A549 (cell line): ENCODE results near the gene RGP1. TPM values are rescaled to one million over a fixed set of nuclear protein-coding genes. Genes with fewer than 3 reads are reported as not detected.

Experiments
- ATAC-seq, 2 experiments: fragments of 200-7000 bp in 1 of 2; fragments of >200 bp in 1 of 2; cut with Nextera tagmentation in 1 of 2; cut with Tn5 transposase in 1 of 2; 3 replicates each; pipeline versions ENCODE4 v1.8.0 to v1.9.1; 2018 to 2020; ENCODE audit warnings: mild to moderate bottlenecking in 1 of 2, moderate library complexity in 1 of 2
- CTCF ChIA-PET: fragments of 300-600 bp; sonication (Branson Sonifier 250); formaldehyde crosslinking; extraction: SDS; loops from one replicate; lab custom pipeline; 2021; ENCODE audit warnings: antibody characterized with exemption, inconsistent platforms; lab: Yijun Ruan, JAX
- POLR2A ChIA-PET: fragments of 350-600 bp; formaldehyde crosslinking; extraction: SDS; loops from one replicate; lab custom pipeline; 2021; ENCODE audit warnings: antibody characterized with exemption, inconsistent platforms; lab: Yijun Ruan, JAX
- DNase-seq, 2 experiments: peaks; one replicate each; pipeline versions ENCODE4 v3.0.0 to v3.0.0-alpha.2; 2011 to 2016; ENCODE audit warnings: low read depth in 1 of 2, low spot score in 1 of 2
- FAIRE-seq: peaks from 2 replicates; lab custom pipeline; 2011; peaks lifted over from hg19 to GRCh38; lab: Jason Lieb, UNC
- H3K27ac ChIP-seq, 2 experiments: fragments of >200 bp; sonication (Bioruptor Twin); formaldehyde crosslinking; 3 replicates each; pipeline ENCODE4 v1.5.1; 2016 to 2017
- H3K4me1 ChIP-seq: fragments of >200 bp; sonication (Bioruptor Twin); formaldehyde crosslinking; 3 replicates; pipeline ENCODE4 v1.6.1; 2016
- H3K4me2 ChIP-seq: fragments of >200 bp; sonication (Bioruptor Twin); formaldehyde crosslinking; 3 replicates; pipeline ENCODE4 v1.6.1; 2016
- H3K4me3 ChIP-seq: fragments of >200 bp; sonication (Bioruptor Twin); formaldehyde crosslinking; 3 replicates; pipeline ENCODE4 v1.5.1; 2016
- H3K9me3 ChIP-seq: fragments of >200 bp; sonication (Bioruptor Twin); formaldehyde crosslinking; 3 replicates; pipeline ENCODE4 v1.6.1; 2016
- CEBPB ChIP-seq, 2 experiments: fragments of >200 bp in 1 of 2; sonication (Bioruptor Twin) in 1 of 2; formaldehyde crosslinking in 1 of 2; IDR thresholded peaks; 2 replicates each; pipeline ENCODE4 v1.6.1; 2012 to 2016
- CHD4 ChIP-seq: fragments of 200-600 bp; sonication (generic); IDR thresholded peaks from 2 replicates; pipeline ENCODE4 v1.6.1; 2016; ENCODE audit warnings: antibody characterized with exemption, mild to moderate bottlenecking, borderline replicate concordance
- EHF ChIP-seq: fragments of 250-450 bp; sonication (Bioruptor Pico); IDR thresholded peaks from 2 replicates; pipeline ENCODE4 v1.5.0; 2020; ENCODE audit warnings: mild to moderate bottlenecking
- EHMT2 ChIP-seq: fragments of 200-600 bp; sonication (generic); IDR thresholded peaks from 2 replicates; pipeline ENCODE4 v1.6.1; 2016; ENCODE audit warnings: antibody characterized with exemption, low read depth, mild to moderate bottlenecking, moderate library complexity
- FOSL2 ChIP-seq, 2 experiments: fragments of 450-650 bp in 1 of 2; fragments of >200 bp in 1 of 2; sonication (Bioruptor Twin) in 1 of 2; formaldehyde crosslinking; IDR thresholded peaks; 2 replicates each; pipeline versions ENCODE4 v1.5.0 to v1.6.1; 2016 to 2020; ENCODE audit warnings: mild to moderate bottlenecking in 1 of 2, moderate library complexity in 1 of 2
- GATA3 ChIP-seq: IDR thresholded peaks from 2 replicates; pipeline ENCODE4 v1.6.1; 2012; ENCODE audit warnings: borderline replicate concordance
- MYC ChIP-seq: IDR thresholded peaks from 2 replicates; pipeline ENCODE4 v1.6.1; 2012; ENCODE audit warnings: mild to moderate bottlenecking, inconsistent platforms, low read length, improper control_type of control experiment, borderline replicate concordance
- RNF2 ChIP-seq: fragments of 200-600 bp; sonication (generic); IDR thresholded peaks from 2 replicates; pipeline ENCODE4 v1.6.1; 2016; ENCODE audit warnings: low read depth, mild to moderate bottlenecking, antibody characterized with exemption, moderate library complexity, borderline replicate concordance
- ZFP36 ChIP-seq: fragments of 450-650 bp; IDR thresholded peaks from 2 replicates; pipeline ENCODE4 v1.6.1; 2014; ENCODE audit warnings: borderline replicate concordance; ENCODE audit not compliant: partially characterized antibody
- ZSCAN20 ChIP-seq: fragments of 250-450 bp; sonication (Bioruptor Pico); IDR thresholded peaks from 2 replicates; pipeline ENCODE4 v1.8.0; 2022; ENCODE audit warnings: mild to moderate bottlenecking, moderate library complexity
- WGBS: methylation state at CpG from one replicate; pipeline ENCODE4 v1.1.6; 2017; ENCODE audit errors: missing lambda C conversion rate; 5-methylcytosine and 5-hydroxymethylcytosine counted together
- polyA plus RNA-seq, 4 experiments: library from polyadenylated mRNA; depleted of rRNA in 3 of 4; stranded (reverse); fragments of >200 nt; fragmentation: RNase III in 1 of 4; extraction: RNeasy Plus Mini Kit Qiagen cat#74134 plus additional on column Dnase treatment in 1 of 4; gene quantifications; 2 replicates in 3 of 4; 3 replicates in 1 of 4; pipeline ENCODE4 v1.2.3, GENCODE V29; 2011 to 2017
- TF ChIP-seq, protein P1 (sequence below): fragments of 450-650 bp; IDR thresholded peaks from 2 replicates; pipeline ENCODE4 v1.6.1; 2014; ENCODE audit warnings: antibody characterized with exemption
- TF ChIP-seq, protein P2 (sequence below): fragments of >200 bp; sonication (Bioruptor Twin); formaldehyde crosslinking; IDR thresholded peaks from 3 replicates; pipeline ENCODE4 v1.6.1; 2016
- TF ChIP-seq, protein P3 (sequence below): fragments of 200-600 bp; sonication (generic); IDR thresholded peaks from 2 replicates; pipeline ENCODE4 v1.6.1; 2016; ENCODE audit warnings: antibody characterized with exemption, mild to moderate bottlenecking, moderate library complexity
- TF ChIP-seq, protein P4 (sequence below): fragments of >200 bp; sonication (Bioruptor Twin); formaldehyde crosslinking; IDR thresholded peaks from 3 replicates; pipeline ENCODE4 v1.5.1; 2016
- TF ChIP-seq, protein P5 (sequence below): fragments of >200 bp; sonication (Bioruptor Twin); formaldehyde crosslinking; IDR thresholded peaks from 2 replicates; pipeline ENCODE4 v1.6.1; 2016
- TF ChIP-seq, protein P6 (sequence below): fragments of 250-450 bp; sonication (Bioruptor Pico); IDR thresholded peaks from 2 replicates; pipeline ENCODE4 v1.5.0; 2021; ENCODE audit warnings: mild to moderate bottlenecking, moderate library complexity, borderline replicate concordance

The RGP1 gene
- polyA plus RNA-seq, 2 of the 4 experiments (the other 2 are of a cell fraction), result 16.1 to 16.6 TPM

DNA sequence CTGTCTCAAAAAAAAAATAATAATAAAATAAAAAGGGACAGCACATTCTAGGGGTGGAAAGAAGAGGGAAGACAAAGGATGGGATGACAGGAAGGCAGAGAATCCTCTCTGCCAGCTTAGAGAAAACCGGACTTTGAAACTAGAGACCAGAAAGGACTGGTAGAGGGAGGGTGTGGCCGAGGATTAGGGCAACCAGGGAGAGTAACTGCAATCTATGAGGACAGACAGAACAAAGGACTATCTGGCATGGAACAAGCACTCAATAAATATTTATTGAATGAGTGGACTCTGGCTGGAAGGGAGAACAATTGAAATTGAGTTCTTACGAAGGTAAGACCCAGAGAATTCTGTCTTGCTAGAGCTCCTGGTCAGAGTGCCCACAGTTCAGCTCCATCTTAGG is 2.5 kb upstream of the RGP1 start:
- ChIA-PET CTCF (interaction anchor here (1.8 to 13.6 kb wide), 5 partner anchors 9 to 68 kb away, joined by 4 to 116 read pairs (median 67); partner anchors contain the start of genes CREB3, HINT2, MSMP and TLN1), POLR2A (interaction anchor here (0.6 to 4.8 kb wide), 2 partner anchors 15 to 16 kb away, joined by 4 to 41 read pairs; partner anchors contain the start of genes CREB3 and TLN1)
- peak overlapping the region; percentile 69 for H3K4me3 ChIP-seq
- no peaks in the 10 kb centered on the region for H3K9me3 ChIP-seq
- FAIRE-seq, result no peak
- TF ChIP-seq FOSL2 (IDR thresholded peaks at IDR 0.05) (no peak), FOSL2 (CRISPR knock-in tag; IDR thresholded peaks at IDR 0.05) (no peak), EHF (CRISPR knock-in tag) (no peak), CHD4 (no peak), ZSCAN20 (CRISPR knock-in tag) (no peak), EHMT2 (no peak), RNF2 (no peak), MYC (no peak), CEBPB (IDR thresholded peaks at IDR 0.05) (no peak), GATA3 (no peak), ZFP36 (no peak)
- TF ChIP-seq, protein P1, sequence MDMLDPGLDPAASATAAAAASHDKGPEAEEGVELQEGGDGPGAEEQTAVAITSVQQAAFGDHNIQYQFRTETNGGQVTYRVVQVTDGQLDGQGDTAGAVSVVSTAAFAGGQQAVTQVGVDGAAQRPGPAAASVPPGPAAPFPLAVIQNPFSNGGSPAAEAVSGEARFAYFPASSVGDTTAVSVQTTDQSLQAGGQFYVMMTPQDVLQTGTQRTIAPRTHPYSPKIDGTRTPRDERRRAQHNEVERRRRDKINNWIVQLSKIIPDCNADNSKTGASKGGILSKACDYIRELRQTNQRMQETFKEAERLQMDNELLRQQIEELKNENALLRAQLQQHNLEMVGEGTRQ, result no peak
- TF ChIP-seq, protein P2, sequence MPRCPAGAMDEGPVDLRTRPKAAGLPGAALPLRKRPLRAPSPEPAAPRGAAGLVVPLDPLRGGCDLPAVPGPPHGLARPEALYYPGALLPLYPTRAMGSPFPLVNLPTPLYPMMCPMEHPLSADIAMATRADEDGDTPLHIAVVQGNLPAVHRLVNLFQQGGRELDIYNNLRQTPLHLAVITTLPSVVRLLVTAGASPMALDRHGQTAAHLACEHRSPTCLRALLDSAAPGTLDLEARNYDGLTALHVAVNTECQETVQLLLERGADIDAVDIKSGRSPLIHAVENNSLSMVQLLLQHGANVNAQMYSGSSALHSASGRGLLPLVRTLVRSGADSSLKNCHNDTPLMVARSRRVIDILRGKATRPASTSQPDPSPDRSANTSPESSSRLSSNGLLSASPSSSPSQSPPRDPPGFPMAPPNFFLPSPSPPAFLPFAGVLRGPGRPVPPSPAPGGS, result no peak
- TF ChIP-seq, protein P3, sequence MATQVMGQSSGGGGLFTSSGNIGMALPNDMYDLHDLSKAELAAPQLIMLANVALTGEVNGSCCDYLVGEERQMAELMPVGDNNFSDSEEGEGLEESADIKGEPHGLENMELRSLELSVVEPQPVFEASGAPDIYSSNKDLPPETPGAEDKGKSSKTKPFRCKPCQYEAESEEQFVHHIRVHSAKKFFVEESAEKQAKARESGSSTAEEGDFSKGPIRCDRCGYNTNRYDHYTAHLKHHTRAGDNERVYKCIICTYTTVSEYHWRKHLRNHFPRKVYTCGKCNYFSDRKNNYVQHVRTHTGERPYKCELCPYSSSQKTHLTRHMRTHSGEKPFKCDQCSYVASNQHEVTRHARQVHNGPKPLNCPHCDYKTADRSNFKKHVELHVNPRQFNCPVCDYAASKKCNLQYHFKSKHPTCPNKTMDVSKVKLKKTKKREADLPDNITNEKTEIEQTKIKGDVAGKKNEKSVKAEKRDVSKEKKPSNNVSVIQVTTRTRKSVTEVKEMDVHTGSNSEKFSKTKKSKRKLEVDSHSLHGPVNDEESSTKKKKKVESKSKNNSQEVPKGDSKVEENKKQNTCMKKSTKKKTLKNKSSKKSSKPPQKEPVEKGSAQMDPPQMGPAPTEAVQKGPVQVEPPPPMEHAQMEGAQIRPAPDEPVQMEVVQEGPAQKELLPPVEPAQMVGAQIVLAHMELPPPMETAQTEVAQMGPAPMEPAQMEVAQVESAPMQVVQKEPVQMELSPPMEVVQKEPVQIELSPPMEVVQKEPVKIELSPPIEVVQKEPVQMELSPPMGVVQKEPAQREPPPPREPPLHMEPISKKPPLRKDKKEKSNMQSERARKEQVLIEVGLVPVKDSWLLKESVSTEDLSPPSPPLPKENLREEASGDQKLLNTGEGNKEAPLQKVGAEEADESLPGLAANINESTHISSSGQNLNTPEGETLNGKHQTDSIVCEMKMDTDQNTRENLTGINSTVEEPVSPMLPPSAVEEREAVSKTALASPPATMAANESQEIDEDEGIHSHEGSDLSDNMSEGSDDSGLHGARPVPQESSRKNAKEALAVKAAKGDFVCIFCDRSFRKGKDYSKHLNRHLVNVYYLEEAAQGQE, result no peak
- TF ChIP-seq, protein P4, sequence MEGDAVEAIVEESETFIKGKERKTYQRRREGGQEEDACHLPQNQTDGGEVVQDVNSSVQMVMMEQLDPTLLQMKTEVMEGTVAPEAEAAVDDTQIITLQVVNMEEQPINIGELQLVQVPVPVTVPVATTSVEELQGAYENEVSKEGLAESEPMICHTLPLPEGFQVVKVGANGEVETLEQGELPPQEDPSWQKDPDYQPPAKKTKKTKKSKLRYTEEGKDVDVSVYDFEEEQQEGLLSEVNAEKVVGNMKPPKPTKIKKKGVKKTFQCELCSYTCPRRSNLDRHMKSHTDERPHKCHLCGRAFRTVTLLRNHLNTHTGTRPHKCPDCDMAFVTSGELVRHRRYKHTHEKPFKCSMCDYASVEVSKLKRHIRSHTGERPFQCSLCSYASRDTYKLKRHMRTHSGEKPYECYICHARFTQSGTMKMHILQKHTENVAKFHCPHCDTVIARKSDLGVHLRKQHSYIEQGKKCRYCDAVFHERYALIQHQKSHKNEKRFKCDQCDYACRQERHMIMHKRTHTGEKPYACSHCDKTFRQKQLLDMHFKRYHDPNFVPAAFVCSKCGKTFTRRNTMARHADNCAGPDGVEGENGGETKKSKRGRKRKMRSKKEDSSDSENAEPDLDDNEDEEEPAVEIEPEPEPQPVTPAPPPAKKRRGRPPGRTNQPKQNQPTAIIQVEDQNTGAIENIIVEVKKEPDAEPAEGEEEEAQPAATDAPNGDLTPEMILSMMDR, result no peak
- TF ChIP-seq, protein P5, sequence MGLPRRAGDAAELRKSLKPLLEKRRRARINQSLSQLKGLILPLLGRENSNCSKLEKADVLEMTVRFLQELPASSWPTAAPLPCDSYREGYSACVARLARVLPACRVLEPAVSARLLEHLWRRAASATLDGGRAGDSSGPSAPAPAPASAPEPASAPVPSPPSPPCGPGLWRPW, result no peak
- TF ChIP-seq, protein P6, sequence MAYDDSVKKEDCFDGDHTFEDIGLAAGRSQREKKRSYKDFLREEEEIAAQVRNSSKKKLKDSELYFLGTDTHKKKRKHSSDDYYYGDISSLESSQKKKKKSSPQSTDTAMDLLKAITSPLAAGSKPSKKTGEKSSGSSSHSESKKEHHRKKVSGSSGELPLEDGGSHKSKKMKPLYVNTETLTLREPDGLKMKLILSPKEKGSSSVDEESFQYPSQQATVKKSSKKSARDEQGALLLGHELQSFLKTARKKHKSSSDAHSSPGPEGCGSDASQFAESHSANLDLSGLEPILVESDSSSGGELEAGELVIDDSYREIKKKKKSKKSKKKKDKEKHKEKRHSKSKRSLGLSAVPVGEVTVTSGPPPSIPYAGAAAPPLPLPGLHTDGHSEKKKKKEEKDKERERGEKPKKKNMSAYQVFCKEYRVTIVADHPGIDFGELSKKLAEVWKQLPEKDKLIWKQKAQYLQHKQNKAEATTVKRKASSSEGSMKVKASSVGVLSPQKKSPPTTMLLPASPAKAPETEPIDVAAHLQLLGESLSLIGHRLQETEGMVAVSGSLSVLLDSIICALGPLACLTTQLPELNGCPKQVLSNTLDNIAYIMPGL (CRISPR knock-in tag), result no peak
- TF ChIP-seq, all 56 proteins: peak for 0
- peak overlapping the region in 1 of 2 experiments; percentile 11; a peak in 1 of 6 replicates for H3K27ac ChIP-seq
- no peak for ATAC-seq
- 24% methylated on average over 3 of the region's 3 CpGs for WGBS
- DNase-seq, result no peak
- H3K4me2 ChIP-seq, result peak overlapping the region; percentile 94
- H3K4me1 ChIP-seq, result peaks cover 30% of the 10 kb centered on the region
